ENCODE data around the gene LPCAT1. TPM values are rescaled to one million over a fixed set of nuclear protein-coding genes. Genes with fewer than 3 reads are reported as not detected.

Gene LPCAT1
- total and polyA plus RNA-seq, 2 experiments from 2014 or later, result 78.0 to 255 TPM

DNA sequence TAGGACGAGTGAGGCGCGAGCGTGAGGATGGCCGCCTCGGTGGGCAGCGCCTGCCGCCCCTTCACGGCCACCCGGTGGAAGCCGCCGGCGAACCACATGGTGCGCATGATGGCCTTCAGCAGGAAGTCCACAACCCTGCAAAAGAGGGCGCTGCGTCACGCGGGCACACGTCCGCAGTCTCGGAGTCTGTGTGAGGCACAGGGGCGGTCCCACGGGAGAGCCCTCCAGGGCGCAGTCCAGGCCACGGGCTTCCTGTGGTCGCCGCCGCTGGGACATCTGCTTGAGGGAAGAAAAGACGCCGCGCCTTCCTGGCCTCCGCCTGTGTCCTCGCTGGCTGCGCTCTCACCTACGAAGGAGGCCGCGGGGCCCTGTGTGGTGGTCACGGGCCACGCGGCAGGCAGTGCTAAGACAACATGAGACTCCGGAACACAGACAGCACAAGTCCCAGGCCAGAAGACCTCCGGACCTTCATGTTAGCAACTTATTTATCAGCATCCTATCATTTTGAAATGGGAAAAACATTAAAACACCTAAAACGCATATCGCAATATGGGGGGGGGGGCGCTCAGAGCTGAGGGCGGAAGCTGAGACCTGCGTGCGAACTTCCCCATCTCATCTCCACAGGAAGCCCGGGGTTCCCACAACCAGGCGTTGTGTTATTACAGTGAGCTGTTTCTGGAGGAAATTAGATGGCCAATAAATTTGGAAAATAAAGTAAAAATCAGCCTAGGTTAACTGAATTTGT is 28.8 kb downstream of the LPCAT1 start:
- H3K4me1 ChIP-seq (ENCODE audit: insufficient read depth), result no peaks in the 10 kb centered on the region
- peaks cover 25% of the 10 kb centered on the region for H3K27me3 Mint-ChIP-seq (ENCODE audit: insufficient read depth, low read depth, poor library complexity)
- no peak overlapping the region for H3K4me3 Mint-ChIP-seq
- peak; percentile 21; the same call in 2 of the 3 replicates for ATAC-seq
- H3K27ac Mint-ChIP-seq, result no peak overlapping the region
- H3F3A ChIP-seq (replicated peaks; ENCODE audit: low read depth), result peaks cover 14% of the 10 kb centered on the region; the same call in 1 of the 2 replicates
- TF ChIP-seq, protein P1, sequence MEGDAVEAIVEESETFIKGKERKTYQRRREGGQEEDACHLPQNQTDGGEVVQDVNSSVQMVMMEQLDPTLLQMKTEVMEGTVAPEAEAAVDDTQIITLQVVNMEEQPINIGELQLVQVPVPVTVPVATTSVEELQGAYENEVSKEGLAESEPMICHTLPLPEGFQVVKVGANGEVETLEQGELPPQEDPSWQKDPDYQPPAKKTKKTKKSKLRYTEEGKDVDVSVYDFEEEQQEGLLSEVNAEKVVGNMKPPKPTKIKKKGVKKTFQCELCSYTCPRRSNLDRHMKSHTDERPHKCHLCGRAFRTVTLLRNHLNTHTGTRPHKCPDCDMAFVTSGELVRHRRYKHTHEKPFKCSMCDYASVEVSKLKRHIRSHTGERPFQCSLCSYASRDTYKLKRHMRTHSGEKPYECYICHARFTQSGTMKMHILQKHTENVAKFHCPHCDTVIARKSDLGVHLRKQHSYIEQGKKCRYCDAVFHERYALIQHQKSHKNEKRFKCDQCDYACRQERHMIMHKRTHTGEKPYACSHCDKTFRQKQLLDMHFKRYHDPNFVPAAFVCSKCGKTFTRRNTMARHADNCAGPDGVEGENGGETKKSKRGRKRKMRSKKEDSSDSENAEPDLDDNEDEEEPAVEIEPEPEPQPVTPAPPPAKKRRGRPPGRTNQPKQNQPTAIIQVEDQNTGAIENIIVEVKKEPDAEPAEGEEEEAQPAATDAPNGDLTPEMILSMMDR (conservative IDR thresholded peaks at IDR 0.05; ENCODE audit: low read depth in 2 of 2), result peak in 1 of 2 experiments; percentile 35; a peak in 2 of 4 replicates
- TF ChIP-seq EZH2 (IDR thresholded peaks at IDR 0.05; ENCODE audit: low read depth, unreplicated experiment), result no peak
- no peak overlapping the region for H3K4me2 ChIP-seq
- H2AFZ ChIP-seq, result no peak overlapping the region
- H3K4me3 ChIP-seq, result no peak overlapping the region
- H3K9me2 ChIP-seq (ENCODE audit: insufficient read depth), result no peaks in the 10 kb centered on the region
- H4K20me1 ChIP-seq (replicated peaks; ENCODE audit: insufficient read depth), result peaks cover 48% of the 10 kb centered on the region
- H3K79me2 ChIP-seq (replicated peaks; ENCODE audit: insufficient read depth), result peaks cover 59% of the 10 kb centered on the region
- H3K27me3 ChIP-seq (ENCODE audit: insufficient read depth), result no peaks in the 10 kb centered on the region
- H3K4me1 Mint-ChIP-seq, result peaks cover 5% of the 10 kb centered on the region; the same call in 2 of the 3 replicates
- H3K27ac ChIP-seq (ENCODE audit: low read depth), result no peak overlapping the region
- peaks cover 19% of the 10 kb centered on the region; the same call in 1 of the 2 replicates for H3K36me3 ChIP-seq (ENCODE audit: insufficient read depth)
- no peak for DNase-seq (ENCODE audit: low spot score)
- H3K36me3 Mint-ChIP-seq (ENCODE audit: low read depth), result peaks cover 87% of the 10 kb centered on the region
- no peaks in the 10 kb centered on the region for H3K9me3 Mint-ChIP-seq

DNA sequence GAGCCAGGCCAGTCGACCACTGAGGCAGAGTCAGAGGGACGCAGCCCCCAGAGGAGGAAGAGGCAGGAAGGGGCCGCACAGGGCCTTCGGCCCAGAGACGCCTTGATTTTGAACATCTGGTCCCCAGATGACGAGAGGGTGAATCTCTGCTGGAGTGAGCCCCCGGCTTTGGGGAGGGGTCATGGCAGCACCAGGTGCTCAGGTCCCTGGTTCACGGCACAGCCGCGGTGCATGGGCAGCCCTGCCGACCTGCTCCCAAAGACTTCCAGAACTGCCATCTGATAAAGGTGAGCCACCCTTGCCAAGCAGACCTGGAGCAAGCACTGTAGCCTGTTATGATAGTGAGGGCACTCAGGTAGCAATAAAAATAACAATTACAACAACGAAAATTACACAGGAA is 29.8 kb downstream of the LPCAT1 start:
- no peak overlapping the region for H3K4me3 Mint-ChIP-seq
- no peak overlapping the region for H3K27ac Mint-ChIP-seq
- H3K4me2 ChIP-seq, result no peak overlapping the region
- H3K4me3 ChIP-seq, result no peak overlapping the region
- no peaks in the 10 kb centered on the region for H3K9me3 Mint-ChIP-seq
- no peak for ATAC-seq
- H3K27ac ChIP-seq (ENCODE audit: low read depth), result no peak overlapping the region
- peaks cover 40% of the 10 kb centered on the region for H4K20me1 ChIP-seq (replicated peaks; ENCODE audit: insufficient read depth)
- DNase-seq (ENCODE audit: low spot score), result no peak
- H3F3A ChIP-seq (replicated peaks; ENCODE audit: low read depth), result peaks cover 15% of the 10 kb centered on the region; the same call in 1 of the 2 replicates
- H3K4me1 ChIP-seq (ENCODE audit: insufficient read depth), result no peaks in the 10 kb centered on the region
- peaks cover 23% of the 10 kb centered on the region for H3K27me3 Mint-ChIP-seq (ENCODE audit: insufficient read depth, low read depth, poor library complexity)
- peaks cover 49% of the 10 kb centered on the region for H3K79me2 ChIP-seq (replicated peaks; ENCODE audit: insufficient read depth)
- no peaks in the 10 kb centered on the region for H3K27me3 ChIP-seq (ENCODE audit: insufficient read depth)
- no peaks in the 10 kb centered on the region for H3K9me2 ChIP-seq (ENCODE audit: insufficient read depth)
- H2AFZ ChIP-seq, result no peak overlapping the region
- H3K36me3 Mint-ChIP-seq (ENCODE audit: low read depth), result peaks cover 90% of the 10 kb centered on the region
- peaks cover 5% of the 10 kb centered on the region; the same call in 2 of the 3 replicates for H3K4me1 Mint-ChIP-seq
- peaks cover 22% of the 10 kb centered on the region; the same call in 1 of the 2 replicates for H3K36me3 ChIP-seq (ENCODE audit: insufficient read depth)
- TF ChIP-seq EZH2phosphoT487 (IDR thresholded peaks at IDR 0.05; ENCODE audit: unreplicated experiment) (no peak), CREB1 (CRISPR knock-in tag; IDR thresholded peaks at IDR 0.05; ENCODE audit: low read depth) (no peak), JUNB (IDR thresholded peaks at IDR 0.05; ENCODE audit: unreplicated experiment) (no peak), POLR2AphosphoS5 (IDR thresholded peaks at IDR 0.05; ENCODE audit: low read depth) (no peak), STAT1 (IDR thresholded peaks at IDR 0.05; ENCODE audit: unreplicated experiment) (no peak), ZNF331 (CRISPR knock-in tag; IDR thresholded peaks at IDR 0.05; ENCODE audit: low read depth) (no peak), EZH2 (IDR thresholded peaks at IDR 0.05; ENCODE audit: low read depth, unreplicated experiment) (no peak), ZNF114 (CRISPR knock-in tag; IDR thresholded peaks at IDR 0.05) (no peak)
- TF ChIP-seq, protein P2, sequence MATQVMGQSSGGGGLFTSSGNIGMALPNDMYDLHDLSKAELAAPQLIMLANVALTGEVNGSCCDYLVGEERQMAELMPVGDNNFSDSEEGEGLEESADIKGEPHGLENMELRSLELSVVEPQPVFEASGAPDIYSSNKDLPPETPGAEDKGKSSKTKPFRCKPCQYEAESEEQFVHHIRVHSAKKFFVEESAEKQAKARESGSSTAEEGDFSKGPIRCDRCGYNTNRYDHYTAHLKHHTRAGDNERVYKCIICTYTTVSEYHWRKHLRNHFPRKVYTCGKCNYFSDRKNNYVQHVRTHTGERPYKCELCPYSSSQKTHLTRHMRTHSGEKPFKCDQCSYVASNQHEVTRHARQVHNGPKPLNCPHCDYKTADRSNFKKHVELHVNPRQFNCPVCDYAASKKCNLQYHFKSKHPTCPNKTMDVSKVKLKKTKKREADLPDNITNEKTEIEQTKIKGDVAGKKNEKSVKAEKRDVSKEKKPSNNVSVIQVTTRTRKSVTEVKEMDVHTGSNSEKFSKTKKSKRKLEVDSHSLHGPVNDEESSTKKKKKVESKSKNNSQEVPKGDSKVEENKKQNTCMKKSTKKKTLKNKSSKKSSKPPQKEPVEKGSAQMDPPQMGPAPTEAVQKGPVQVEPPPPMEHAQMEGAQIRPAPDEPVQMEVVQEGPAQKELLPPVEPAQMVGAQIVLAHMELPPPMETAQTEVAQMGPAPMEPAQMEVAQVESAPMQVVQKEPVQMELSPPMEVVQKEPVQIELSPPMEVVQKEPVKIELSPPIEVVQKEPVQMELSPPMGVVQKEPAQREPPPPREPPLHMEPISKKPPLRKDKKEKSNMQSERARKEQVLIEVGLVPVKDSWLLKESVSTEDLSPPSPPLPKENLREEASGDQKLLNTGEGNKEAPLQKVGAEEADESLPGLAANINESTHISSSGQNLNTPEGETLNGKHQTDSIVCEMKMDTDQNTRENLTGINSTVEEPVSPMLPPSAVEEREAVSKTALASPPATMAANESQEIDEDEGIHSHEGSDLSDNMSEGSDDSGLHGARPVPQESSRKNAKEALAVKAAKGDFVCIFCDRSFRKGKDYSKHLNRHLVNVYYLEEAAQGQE (IDR thresholded peaks at IDR 0.05; ENCODE audit: unreplicated experiment), result no peak
- TF ChIP-seq, protein P1 (conservative IDR thresholded peaks at IDR 0.05; ENCODE audit: low read depth in 2 of 2), result no peak
- TF ChIP-seq, protein P3, sequence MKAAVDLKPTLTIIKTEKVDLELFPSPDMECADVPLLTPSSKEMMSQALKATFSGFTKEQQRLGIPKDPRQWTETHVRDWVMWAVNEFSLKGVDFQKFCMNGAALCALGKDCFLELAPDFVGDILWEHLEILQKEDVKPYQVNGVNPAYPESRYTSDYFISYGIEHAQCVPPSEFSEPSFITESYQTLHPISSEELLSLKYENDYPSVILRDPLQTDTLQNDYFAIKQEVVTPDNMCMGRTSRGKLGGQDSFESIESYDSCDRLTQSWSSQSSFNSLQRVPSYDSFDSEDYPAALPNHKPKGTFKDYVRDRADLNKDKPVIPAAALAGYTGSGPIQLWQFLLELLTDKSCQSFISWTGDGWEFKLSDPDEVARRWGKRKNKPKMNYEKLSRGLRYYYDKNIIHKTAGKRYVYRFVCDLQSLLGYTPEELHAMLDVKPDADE (IDR thresholded peaks at IDR 0.05), result no peak

All from GM23338 (cell line).